GM23248 (cell line): Measurements from ENCODE around the gene GPATCH4. TPM values are rescaled to one million over a fixed set of nuclear protein-coding genes. Genes with fewer than 3 reads are reported as not detected.

ENCODE experiments used
- DNase-seq: peaks from one replicate; pipeline ENCODE4 v3.0.0-alpha.2; 2015
- H2AFZ ChIP-seq: fragments of 200-600 bp; sonication (generic); 2 replicates; pipeline ENCODE4 v1.6.1; 2016; ENCODE audit warnings: antibody characterized with exemption
- H3F3A ChIP-seq: fragments of 200-600 bp; sonication (generic); 2 replicates; pipeline ENCODE4 v1.6.1; 2016; ENCODE audit warnings: mild to moderate bottlenecking, antibody characterized with exemption, mixed run types; ENCODE audit not compliant: insufficient read depth
- H3K27ac ChIP-seq: fragments of 200-600 bp; sonication (generic); 2 replicates; pipeline ENCODE4 v1.5.1; 2016; ENCODE audit warnings: mild to moderate bottlenecking
- H3K27me3 ChIP-seq: fragments of 200-600 bp; sonication (generic); replicated peaks from 2 replicates; pipeline ENCODE4 v1.6.1; 2016; ENCODE audit warnings: mild to moderate bottlenecking; ENCODE audit not compliant: insufficient read depth
- H3K36me3 ChIP-seq: fragments of 200-600 bp; sonication (generic); 2 replicates; pipeline ENCODE4 v1.6.1; 2016; ENCODE audit warnings: low read depth, mild to moderate bottlenecking
- H3K4me1 ChIP-seq: fragments of 200-600 bp; sonication (generic); 2 replicates; pipeline ENCODE4 v1.6.1; 2016; ENCODE audit warnings: mild to moderate bottlenecking; ENCODE audit not compliant: insufficient read depth
- H3K4me2 ChIP-seq: fragments of 200-600 bp; sonication (generic); one replicate; pipeline ENCODE4 v1.6.1; 2016; ENCODE audit warnings: mild to moderate bottlenecking; ENCODE audit not compliant: unreplicated experiment
- H3K4me3 ChIP-seq: fragments of 200-600 bp; sonication (generic); 2 replicates; pipeline ENCODE4 v1.5.1; 2016; ENCODE audit warnings: mild to moderate bottlenecking
- H3K79me2 ChIP-seq: fragments of 200-600 bp; sonication (generic); 2 replicates; pipeline ENCODE4 v1.6.1; 2016; ENCODE audit warnings: mild to moderate bottlenecking; ENCODE audit not compliant: insufficient read depth
- H3K9ac ChIP-seq: fragments of 200-600 bp; sonication (generic); 2 replicates; pipeline ENCODE4 v1.6.1; 2016; ENCODE audit warnings: mild to moderate bottlenecking
- H3K9me2 ChIP-seq: fragments of 200-600 bp; sonication (generic); 2 replicates; pipeline ENCODE4 v1.6.1; 2016; ENCODE audit warnings: mixed run types, mild to moderate bottlenecking, moderate library complexity; ENCODE audit not compliant: insufficient read depth
- H3K9me3 ChIP-seq: fragments of 200-600 bp; sonication (generic); one replicate; pipeline ENCODE4 v1.6.1; 2017; ENCODE audit warnings: low read depth
- H4K20me1 ChIP-seq: fragments of 200-600 bp; sonication (generic); 2 replicates; pipeline ENCODE4 v1.6.0; 2016; ENCODE audit not compliant: insufficient read depth
- EZH2 ChIP-seq: fragments of 200-600 bp; sonication (generic); IDR thresholded peaks from 2 replicates; pipeline ENCODE4 v1.6.1; 2018; ENCODE audit warnings: antibody characterized with exemption, mild to moderate bottlenecking; ENCODE audit not compliant: insufficient read depth, poor library complexity, severe bottlenecking
- EZH2phosphoT487 ChIP-seq: fragments of 200-600 bp; sonication (generic); IDR thresholded peaks from 2 replicates; pipeline ENCODE4 v1.6.1; 2018; ENCODE audit warnings: antibody characterized with exemption, moderate library complexity, mild to moderate bottlenecking, low read depth; ENCODE audit not compliant: insufficient read depth
- WGBS, 2 experiments: methylation state at CpG; one replicate each; pipeline ENCODE4 v1.1.6; 2015 to 2017; ENCODE audit warnings: low lambda C conversion rate in 2 of 2, low coverage in 1 of 2; ENCODE audit errors: missing lambda C conversion rate in 2 of 2; 5-methylcytosine and 5-hydroxymethylcytosine counted together
- in situ Hi-C: fragments of 300-500 bp; cut with MboI; formaldehyde crosslinking; loops from 2 replicates; pipeline ENCODE4 v1.15.0; 2020
- polyA plus RNA-seq: library from polyadenylated mRNA; unstranded; fragments of >200 nt; fragmentation: Nextera tagmentation; extraction: Ambion mirVana; gene quantifications from 2 replicates; pipeline ENCODE4 v1.2.1, GENCODE V29; 2016
- total RNA-seq: library from RNA; depleted of rRNA; stranded (reverse); fragments of >200 nt; shearing (Covaris generic); gene quantifications from 2 replicates; pipeline ENCODE4 v1.2.3, GENCODE V29; 2014

GPATCH4 gene
- total and polyA plus RNA-seq, 2 experiments from 2014 or later, result 12.5 to 46.6 TPM

DNA sequence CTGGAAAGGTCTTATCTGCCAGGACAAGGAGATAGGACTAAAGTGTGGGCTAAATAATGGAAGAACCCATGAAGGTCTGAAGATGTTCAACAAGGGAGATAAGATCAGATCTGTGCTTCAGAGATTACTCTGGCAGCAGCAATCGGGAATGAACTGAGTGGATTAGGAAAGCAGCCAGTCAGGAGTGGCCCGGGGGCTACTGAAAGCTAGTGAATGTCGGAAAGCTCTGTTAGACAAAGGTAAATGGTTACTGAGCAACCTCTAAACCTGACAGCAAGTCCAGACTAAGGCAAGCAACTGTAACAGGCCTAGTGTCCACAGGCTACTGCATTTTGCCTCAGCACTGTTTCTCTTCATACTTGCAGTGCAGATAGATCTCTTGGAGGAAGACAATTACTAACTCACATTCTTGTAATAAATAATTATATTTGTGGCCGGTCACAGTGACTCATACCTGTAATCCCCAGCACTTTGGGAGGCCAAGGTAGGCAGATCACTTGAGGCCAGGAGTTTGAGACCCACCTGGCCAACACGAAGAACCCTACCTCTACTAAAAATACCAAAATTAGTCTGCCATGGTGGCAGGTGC is 41.4 kb downstream of the GPATCH4 start:
- no peak overlapping the region for H3K4me2 ChIP-seq
- in situ Hi-C loops, result no loop called here
- no peak overlapping the region for H3K9ac ChIP-seq
- H3K27me3 ChIP-seq, result no peaks in the 10 kb centered on the region
- 73 to 77% methylated on average over 5 of the region's 5 CpGs for WGBS, 2 experiments
- no peak overlapping the region for H2AFZ ChIP-seq
- H3K9me2 ChIP-seq, result no peaks in the 10 kb centered on the region
- TF ChIP-seq EZH2, result no peak
- no peaks in the 10 kb centered on the region for H4K20me1 ChIP-seq
- no peak for DNase-seq
- no peaks in the 10 kb centered on the region for H3K79me2 ChIP-seq
- no peaks in the 10 kb centered on the region for H3F3A ChIP-seq
- no peaks in the 10 kb centered on the region for H3K36me3 ChIP-seq
- H3K4me3 ChIP-seq, result no peak overlapping the region
- H3K4me1 ChIP-seq, result no peaks in the 10 kb centered on the region
- no peak overlapping the region for H3K27ac ChIP-seq
- no peaks in the 10 kb centered on the region for H3K9me3 ChIP-seq

GRCh38 chr1:156559086-156559796 is 42.0 kb downstream of the GPATCH4 start:
- no peaks in the 10 kb centered on the region for H3K27me3 ChIP-seq
- H3K79me2 ChIP-seq, result no peaks in the 10 kb centered on the region
- no peak overlapping the region for H2AFZ ChIP-seq
- no peaks in the 10 kb centered on the region for H4K20me1 ChIP-seq
- no peak for TF ChIP-seq EZH2phosphoT487
- TF ChIP-seq EZH2, result no peak
- no peaks in the 10 kb centered on the region for H3K9me3 ChIP-seq
- H3K4me2 ChIP-seq, result no peak overlapping the region
- no peaks in the 10 kb centered on the region for H3K9me2 ChIP-seq
- in situ Hi-C loops, result no loop called here
- no peak overlapping the region for H3K27ac ChIP-seq
- WGBS, 2 experiments, result 81 to 83% methylated on average over 7 of the region's 8 CpGs
- DNase-seq, result no peak
- H3K4me1 ChIP-seq, result no peaks in the 10 kb centered on the region
- H3F3A ChIP-seq, result no peaks in the 10 kb centered on the region
- H3K36me3 ChIP-seq, result no peaks in the 10 kb centered on the region
- H3K9ac ChIP-seq, result no peak overlapping the region
- H3K4me3 ChIP-seq, result no peak overlapping the region

- Histone ChIP-seq H2AFZ (no peak overlapping the region), H3K9me3 (no peaks in the 10 kb centered on the region), H3F3A (no peaks in the 10 kb centered on the region), H3K36me3 (no peaks in the 10 kb centered on the region), H3K4me2 (no peak overlapping the region), H3K4me1 (peaks cover 11% of the 10 kb centered on the region), H3K27ac (no peak overlapping the region), H4K20me1 (no peaks in the 10 kb centered on the region), H3K4me3 (no peak overlapping the region), H3K79me2 (no peaks in the 10 kb centered on the region), H3K9me2 (no peaks in the 10 kb centered on the region), H3K9ac (no peak overlapping the region), H3K27me3 (no peaks in the 10 kb centered on the region)
- 84 to 86% methylated on average over 9 of the region's 9 CpGs for WGBS, 2 experiments
- in situ Hi-C loops, result no loop called here
- no peak for DNase-seq
- TF ChIP-seq EZH2 (no peak), EZH2phosphoT487 (no peak)
Measured at GRCh38 chr1:156556354-156556753, 44.9 kb downstream of the GPATCH4 start.

GRCh38 chr1:156555715-156556114 is 45.6 kb downstream of the GPATCH4 start:
- Histone ChIP-seq H2AFZ (no peak overlapping the region), H3F3A (no peaks in the 10 kb centered on the region), H3K9me2 (no peaks in the 10 kb centered on the region), H3K4me1 (peaks cover 11% of the 10 kb centered on the region), H3K36me3 (no peaks in the 10 kb centered on the region), H3K4me3 (no peak overlapping the region), H4K20me1 (no peaks in the 10 kb centered on the region), H3K9ac (no peak overlapping the region), H3K27me3 (no peaks in the 10 kb centered on the region), H3K79me2 (no peaks in the 10 kb centered on the region), H3K27ac (no peak overlapping the region), H3K9me3 (no peaks in the 10 kb centered on the region), H3K4me2 (no peak overlapping the region)
- TF ChIP-seq EZH2phosphoT487, result no peak
- TF ChIP-seq EZH2, result no peak
- 25 to 29% methylated on average over 2 of the region's 2 CpGs for WGBS, 2 experiments
- no peak for DNase-seq
- in situ Hi-C loops, result no loop called here
